ENCODE measurements around the gene SETDB1.
A peak's percentile ranks its signal among the peaks of the same experiment; 100 is the strongest.

Gene SETDB1

DNA sequence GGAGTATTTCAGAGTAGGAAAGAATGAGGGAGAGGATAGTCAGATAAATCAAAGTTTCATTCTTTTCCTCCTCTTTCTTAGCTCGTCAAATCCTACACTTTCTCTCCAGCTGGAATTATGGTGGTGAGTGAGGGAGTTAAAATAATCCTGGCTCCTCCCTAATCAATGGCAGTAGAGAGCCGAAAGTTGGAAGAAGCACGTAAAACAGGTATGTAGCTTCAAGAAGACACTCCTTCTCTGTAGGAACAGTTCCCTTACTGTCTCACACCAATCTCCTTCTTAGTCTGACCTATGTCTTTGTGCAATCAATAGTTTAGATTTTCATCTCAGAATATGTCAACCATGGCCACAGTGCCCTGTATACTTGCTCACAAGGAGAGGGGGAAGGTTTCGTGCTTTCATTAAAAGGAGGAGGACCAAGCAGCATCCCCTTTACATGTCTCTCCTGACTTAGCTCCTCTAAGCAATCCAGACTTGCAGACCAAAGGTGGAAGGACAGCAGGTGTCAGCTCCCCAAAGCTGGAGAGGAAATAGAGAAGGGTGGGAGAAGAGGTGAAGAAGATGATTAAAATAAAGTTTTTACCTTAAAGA is 79.7 kb downstream of the SETDB1 start:
- TF ChIP-seq, protein P1, sequence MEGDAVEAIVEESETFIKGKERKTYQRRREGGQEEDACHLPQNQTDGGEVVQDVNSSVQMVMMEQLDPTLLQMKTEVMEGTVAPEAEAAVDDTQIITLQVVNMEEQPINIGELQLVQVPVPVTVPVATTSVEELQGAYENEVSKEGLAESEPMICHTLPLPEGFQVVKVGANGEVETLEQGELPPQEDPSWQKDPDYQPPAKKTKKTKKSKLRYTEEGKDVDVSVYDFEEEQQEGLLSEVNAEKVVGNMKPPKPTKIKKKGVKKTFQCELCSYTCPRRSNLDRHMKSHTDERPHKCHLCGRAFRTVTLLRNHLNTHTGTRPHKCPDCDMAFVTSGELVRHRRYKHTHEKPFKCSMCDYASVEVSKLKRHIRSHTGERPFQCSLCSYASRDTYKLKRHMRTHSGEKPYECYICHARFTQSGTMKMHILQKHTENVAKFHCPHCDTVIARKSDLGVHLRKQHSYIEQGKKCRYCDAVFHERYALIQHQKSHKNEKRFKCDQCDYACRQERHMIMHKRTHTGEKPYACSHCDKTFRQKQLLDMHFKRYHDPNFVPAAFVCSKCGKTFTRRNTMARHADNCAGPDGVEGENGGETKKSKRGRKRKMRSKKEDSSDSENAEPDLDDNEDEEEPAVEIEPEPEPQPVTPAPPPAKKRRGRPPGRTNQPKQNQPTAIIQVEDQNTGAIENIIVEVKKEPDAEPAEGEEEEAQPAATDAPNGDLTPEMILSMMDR (IDR thresholded peaks at IDR 0.05), result no peak

DNA sequence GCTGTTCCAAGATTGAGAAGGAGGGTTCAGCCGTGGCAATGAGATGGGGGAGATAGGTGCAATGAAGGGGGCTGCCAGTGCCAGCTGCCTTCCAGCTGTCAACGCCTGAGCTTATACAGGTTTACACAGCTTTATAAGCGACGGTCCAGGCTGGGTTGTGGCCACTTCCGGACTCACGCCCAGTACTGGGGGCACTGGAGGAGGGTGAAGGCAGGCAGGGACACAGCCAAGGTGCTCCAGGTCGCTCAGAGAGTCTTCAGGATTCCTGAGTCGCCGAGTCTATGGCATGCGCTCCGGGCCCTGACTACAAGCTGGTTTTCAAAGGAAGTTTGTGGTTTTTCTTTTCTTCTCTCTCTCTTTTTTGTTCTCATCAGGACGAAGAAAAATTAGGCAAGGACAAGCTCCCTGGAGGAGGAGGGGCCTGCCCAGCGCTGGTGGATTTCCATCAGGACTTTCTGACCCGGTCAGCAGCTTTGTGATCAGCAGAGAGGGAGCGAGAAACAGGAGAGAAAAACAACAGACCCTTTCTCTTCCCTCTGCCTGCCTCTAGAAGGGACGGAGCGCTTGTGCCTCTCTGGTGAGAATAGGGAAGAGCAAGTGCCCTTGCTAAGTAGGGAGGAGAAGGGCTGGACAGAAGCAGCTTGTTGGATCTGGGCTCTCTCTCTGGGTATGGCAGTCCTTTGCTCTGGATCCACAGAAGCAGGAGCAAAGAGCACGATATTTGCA is 80.3 kb downstream of the SETDB1 start, which contains the start of gene MINDY1:
Gene MINDY1, minus strand, starts transcription at position 576 of the 726 bp plus-strand sequence. CDS start 4,285 bp downstream, outside the sequence.
- TF ChIP-seq, protein P1 (IDR thresholded peaks at IDR 0.05), result peak; percentile 38

DNA sequence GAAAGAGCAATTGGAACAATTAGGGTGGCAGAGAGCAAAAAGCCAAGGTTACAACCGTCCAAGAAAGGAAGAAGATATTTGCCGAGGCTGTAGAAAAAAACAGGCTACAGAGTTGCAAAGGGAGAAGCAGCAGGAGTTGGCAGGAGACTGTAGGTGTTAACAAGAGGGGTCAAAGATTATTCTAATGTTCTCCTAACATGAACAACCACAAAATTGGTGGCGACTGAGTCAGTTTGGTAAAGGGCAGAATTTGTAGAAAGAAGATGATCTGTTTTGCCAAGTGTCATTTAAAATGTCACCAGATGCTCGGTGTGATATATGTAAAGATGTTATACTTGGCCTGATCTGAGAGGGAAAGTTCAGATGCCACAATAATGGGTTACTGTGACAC is 81.7 kb downstream of the SETDB1 start:
- TF ChIP-seq, protein P1 (IDR thresholded peaks at IDR 0.05), result no peak

DNA sequence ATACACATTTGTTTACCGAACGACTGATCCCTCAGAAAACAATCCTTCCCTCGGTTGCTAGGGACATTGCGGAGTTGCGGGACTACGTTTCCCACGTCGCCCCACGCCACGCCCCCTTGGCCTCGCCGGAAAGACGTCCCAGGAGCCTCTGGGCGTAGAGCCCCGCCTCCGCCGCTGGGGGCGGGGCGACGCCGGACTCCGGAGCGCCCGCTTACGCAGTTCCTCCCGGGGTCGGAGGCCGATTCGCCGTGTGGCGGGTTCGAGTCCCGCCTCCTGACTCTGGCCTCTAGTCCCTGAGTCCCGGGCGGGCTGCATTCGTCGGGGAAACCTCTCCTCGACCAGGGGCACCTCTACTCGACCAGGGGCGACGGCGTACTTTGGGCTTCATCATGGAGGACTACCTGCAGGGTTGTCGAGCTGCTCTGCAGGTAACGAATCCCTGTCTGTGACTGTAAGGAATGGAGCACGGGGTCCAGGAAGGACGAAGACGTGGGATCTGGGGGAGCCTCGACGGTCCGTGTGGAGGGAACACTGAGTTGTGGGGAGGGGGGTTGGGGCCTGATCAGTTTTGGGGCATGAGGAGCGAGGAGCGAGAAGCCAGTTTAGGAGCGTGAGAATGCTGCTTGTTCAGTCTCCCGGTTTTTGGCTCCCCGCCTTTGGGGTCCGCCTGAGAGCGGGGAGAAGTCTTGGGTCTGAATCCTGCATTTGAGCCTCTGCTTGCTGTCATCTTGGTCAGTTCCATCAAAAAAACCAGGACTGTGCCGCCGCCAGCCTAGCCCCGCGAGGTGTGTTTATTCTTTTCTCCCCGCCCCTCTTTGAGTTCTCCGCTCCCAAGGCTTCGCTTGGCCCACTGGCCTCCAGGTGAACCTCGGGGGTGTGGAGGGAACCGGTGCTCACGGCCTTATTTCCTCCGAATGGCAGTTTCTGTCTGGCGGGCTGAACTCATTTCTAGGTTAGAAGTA is 82.4 kb downstream of the SETDB1 start, which contains the start of gene PRUNE1:
Gene PRUNE1, plus strand, starts transcription at position 206 of the 962 bp plus-strand sequence. Its CDS starts 184 bp downstream, at position 390.
- TF ChIP-seq, protein P1 (IDR thresholded peaks at IDR 0.05), result no peak

DNA sequence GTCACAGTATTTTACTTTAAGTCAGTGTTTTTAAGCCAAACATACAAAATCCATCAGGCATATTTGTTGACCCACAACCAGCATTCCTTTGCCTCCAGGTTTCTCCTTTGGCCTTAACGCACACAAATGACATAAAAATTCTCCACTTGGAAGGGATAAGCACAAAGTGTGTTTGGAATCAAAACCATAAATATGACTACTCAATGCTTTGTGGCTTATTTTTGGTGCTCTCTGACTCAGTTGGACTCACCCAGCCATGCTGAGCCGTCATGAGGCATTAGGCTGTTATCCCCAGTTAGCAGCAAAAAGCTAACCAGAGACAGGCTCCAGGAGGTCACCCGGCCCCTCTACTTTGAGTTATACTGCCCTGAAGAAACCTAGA is 83.0 kb downstream of the SETDB1 start:
- TF ChIP-seq, protein P1 (IDR thresholded peaks at IDR 0.05), result no peak

DNA sequence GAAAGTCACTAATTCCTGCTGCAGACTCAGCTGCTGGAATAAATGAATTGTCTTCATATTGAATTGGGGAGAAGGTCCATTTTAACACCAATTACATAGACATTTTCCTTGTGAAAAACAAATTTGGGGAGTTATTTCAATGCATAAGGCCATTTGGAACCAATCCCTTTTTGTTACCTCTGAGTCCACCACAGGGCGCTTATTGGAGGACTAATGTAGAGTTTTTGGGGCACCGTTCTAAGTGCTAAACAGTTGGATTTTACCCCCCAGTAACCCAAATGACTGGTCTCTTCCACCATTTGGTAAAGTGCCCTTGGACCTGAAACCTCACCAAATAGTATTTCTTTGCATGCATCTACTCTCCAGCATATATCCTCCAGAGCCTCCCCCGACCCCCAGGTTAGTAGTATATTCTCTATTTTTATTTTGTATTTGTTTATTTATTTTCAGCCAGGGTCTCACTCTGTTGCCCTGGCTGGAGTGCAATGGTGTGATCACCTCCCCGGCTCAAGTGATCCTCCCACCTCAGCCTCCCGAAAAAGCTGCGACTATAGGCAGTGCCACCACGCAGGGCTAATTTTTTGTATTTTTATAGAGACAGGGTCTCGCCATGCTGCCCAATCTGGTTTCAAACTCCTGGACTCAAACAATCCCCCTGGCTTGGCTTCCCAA is 83.6 kb downstream of the SETDB1 start:
- TF ChIP-seq, protein P1 (IDR thresholded peaks at IDR 0.05), result no peak

DNA sequence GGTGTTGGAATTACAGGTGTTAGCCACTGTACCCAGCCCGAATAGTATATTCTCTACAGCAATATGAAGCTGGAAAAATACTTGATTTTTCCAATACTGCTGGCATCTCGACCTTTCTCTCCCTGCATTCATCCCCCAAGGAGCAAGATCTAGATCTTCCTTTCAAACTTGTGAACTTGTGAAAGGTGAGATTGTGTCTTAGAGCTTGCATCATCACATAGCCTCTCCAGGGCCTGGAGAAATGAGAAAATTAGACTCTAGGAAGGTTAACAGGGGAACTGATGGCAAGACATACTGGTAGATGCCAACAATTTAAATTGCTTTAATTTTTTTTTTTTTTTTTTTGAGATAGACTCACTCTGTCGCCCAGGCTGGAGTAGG is 84.2 kb downstream of the SETDB1 start:
- TF ChIP-seq, protein P1 (IDR thresholded peaks at IDR 0.05), result no peak

All from LNCAP (cell line).